Testis (tissue), 2 donors: ENCODE measurements around the gene RNF175.

Experiments used
- CTCF ChIP-seq, 3 experiments: fragments of 450-650 bp in 2 of 3; fragments of 200-600 bp in 1 of 3; sonication (generic) in 1 of 3; IDR thresholded peaks; one replicate each; pipeline ENCODE4 v1.5.1; 2016 to 2019; ENCODE audit warnings: antibody characterized with exemption in 3 of 3, mild to moderate bottlenecking in 2 of 3, moderate library complexity in 1 of 3
- POLR2A ChIP-seq: fragments of 450-650 bp; IDR thresholded peaks from one replicate; pipeline ENCODE4 v1.6.1; 2017; ENCODE audit warnings: antibody characterized with exemption, mild to moderate bottlenecking, moderate library complexity

GRCh38 chr4:153771046-153771445 lies 11.2 kb upstream of the RNF175 start:
- no peak for TF ChIP-seq CTCF (IDR thresholded peaks at IDR 0.05)
- no peak for TF ChIP-seq POLR2A
